HCT116 (cell line): ENCODE measurements around the gene SESN3. TPM values are rescaled to one million over a fixed set of nuclear protein-coding genes. Genes with fewer than 3 reads are reported as not detected.

Experiments used
- ATAC-seq: fragments of 200-7000 bp; cut with Tn5 transposase; 2 replicates; pipeline ENCODE4 v1.9.1; 2020; ENCODE audit warnings: mild to moderate bottlenecking, moderate library complexity
- BruUV-seq: library from RNA; stranded (reverse); fragments of 400-500 nt; replicated peaks from 2 replicates; lab custom pipeline; 2021; lab: Mats Ljungman, UMichigan
- CTCF ChIA-PET: fragments of 300-600 bp; sonication (Branson Sonifier 250); formaldehyde crosslinking; loops from one replicate; lab custom pipeline; 2021; ENCODE audit warnings: antibody characterized with exemption; lab: Charles Lee
- POLR2A ChIA-PET: fragments of 300-600, 350-600 bp; sonication (Branson Sonifier 250); formaldehyde crosslinking; loops from one replicate; lab custom pipeline; 2021; ENCODE audit warnings: antibody characterized with exemption; lab: Charles Lee
- RAD21 ChIA-PET, 2 experiments: fragments of 300-600 bp; sonication (Branson Sonifier 250); formaldehyde crosslinking; loops; one replicate each; lab custom pipeline; 2023; ENCODE audit warnings: low total read pairs in 2 of 2; ENCODE audit not compliant: uncharacterized antibody in 2 of 2, unreplicated experiment in 2 of 2, low non-redundant PET in 1 of 2; lab: Charles Lee
- DNase-seq: peaks from one replicate; pipeline ENCODE4 v3.0.0-alpha.2; 2010; ENCODE audit warnings: low read depth, low spot score
- H2AFZ ChIP-seq: fragments of 200-600 bp; shearing (Covaris generic), sonication (generic); 2 replicates; pipeline ENCODE4 v1.6.1; 2017; ENCODE audit warnings: low read depth, mixed run types, mixed read lengths, antibody characterized with exemption, low read length; ENCODE audit not compliant: poor library complexity, severe bottlenecking
- H3K27ac ChIP-seq: 2 replicates; pipeline ENCODE4 v1.5.1; 2012; ENCODE audit warnings: low read depth, low read length
- H3K27me3 ChIP-seq: fragments of 200-600 bp; sonication (generic); 2 replicates; pipeline ENCODE4 v1.6.1; 2016; ENCODE audit warnings: mixed run types, low read length, mixed read lengths; ENCODE audit not compliant: insufficient read depth
- H3K36me3 ChIP-seq, 2 experiments: fragments of 200-500 bp in 1 of 2; fragments of 200-600 bp in 1 of 2; sonication (Bioruptor generic) in 1 of 2; sonication (generic) in 1 of 2; 2 replicates each; pipeline versions ENCODE4 v1.5.1 to v1.6.1; 2014 to 2016; ENCODE audit warnings: low read length in 2 of 2, inconsistent platforms in 1 of 2, mixed read lengths in 1 of 2, mixed run types in 1 of 2; ENCODE audit not compliant: insufficient read depth in 2 of 2, control insufficient read depth in 1 of 2
- H3K4me1 ChIP-seq, 2 experiments: fragments of 200-600 bp in 1 of 2; sonication (generic) in 1 of 2; 2 replicates each; pipeline versions ENCODE4 v1.5.1 to v1.6.1; 2012 to 2017; ENCODE audit warnings: low read length in 2 of 2, inconsistent platforms in 1 of 2, mild to moderate bottlenecking in 1 of 2, mixed read lengths in 1 of 2, mixed run types in 1 of 2, moderate library complexity in 1 of 2; ENCODE audit not compliant: insufficient read depth in 2 of 2, control insufficient read depth in 1 of 2
- H3K4me2 ChIP-seq: fragments of 200-600 bp; sonication (generic); 2 replicates; pipeline ENCODE4 v1.6.1; 2017; ENCODE audit warnings: mixed run types, low read length, mixed read lengths
- H3K4me3 ChIP-seq, 2 experiments: fragments of 200-600 bp in 1 of 2; sonication (generic) in 1 of 2; replicated peaks in 1 of 2; 2 replicates each; pipeline ENCODE4 v1.5.1; 2011 to 2016; ENCODE audit warnings: low read length in 2 of 2, control low read depth in 1 of 2, low read depth in 1 of 2, mild to moderate bottlenecking in 1 of 2, mixed read lengths in 1 of 2, mixed run types in 1 of 2
- H3K79me2 ChIP-seq: fragments of 200-600 bp; sonication (generic); 2 replicates; pipeline ENCODE4 v1.6.1; 2017; ENCODE audit warnings: mild to moderate bottlenecking, mixed run types, low read length, moderate library complexity, mixed read lengths; ENCODE audit not compliant: insufficient read depth
- H3K9ac ChIP-seq: fragments of 200-600 bp; sonication (generic); 2 replicates; pipeline ENCODE4 v1.6.1; 2016; ENCODE audit warnings: low read length, mixed read lengths
- H3K9me2 ChIP-seq: fragments of 200-600 bp; sonication (generic), shearing (Covaris generic); 2 replicates; pipeline ENCODE4 v1.6.1; 2017; ENCODE audit warnings: mixed run types, mild to moderate bottlenecking, moderate library complexity; ENCODE audit not compliant: insufficient read depth
- H3K9me3 ChIP-seq, 2 experiments: fragments of 200-500 bp in 1 of 2; fragments of 200-600 bp in 1 of 2; sonication (Bioruptor generic) in 1 of 2; sonication (generic) in 1 of 2; 2 replicates each; pipeline ENCODE4 v1.6.1; 2014 to 2017; ENCODE audit warnings: low read length in 2 of 2, mixed read lengths in 2 of 2, inconsistent platforms in 1 of 2, low read depth in 1 of 2, mild to moderate bottlenecking in 1 of 2, mixed run types in 1 of 2, moderate library complexity in 1 of 2; ENCODE audit not compliant: control insufficient read depth in 1 of 2, insufficient read depth in 1 of 2
- H4K20me1 ChIP-seq: fragments of 200-600 bp; sonication (generic), shearing (Covaris generic); 2 replicates; pipeline ENCODE4 v1.6.1; 2017; ENCODE audit warnings: mixed run types, mild to moderate bottlenecking, moderate library complexity; ENCODE audit not compliant: insufficient read depth
- ATF3 ChIP-seq: IDR thresholded peaks from 2 replicates; pipeline ENCODE4 v1.6.1; 2012
- CEBPB ChIP-seq: IDR thresholded peaks from 2 replicates; pipeline ENCODE4 v1.6.1; 2012; ENCODE audit warnings: low read depth
- ELF1 ChIP-seq: IDR thresholded peaks from 2 replicates; pipeline ENCODE4 v1.6.1; 2012; ENCODE audit warnings: low read depth, borderline replicate concordance
- EZH2 ChIP-seq: fragments of 200-600 bp; sonication (generic); IDR thresholded peaks from 2 replicates; pipeline ENCODE4 v1.6.1; 2017; ENCODE audit warnings: antibody characterized with exemption, mixed run types
- EZH2phosphoT487 ChIP-seq: fragments of 200-600 bp; IDR thresholded peaks from 2 replicates; pipeline ENCODE4 v1.6.1; 2018; ENCODE audit warnings: antibody characterized with exemption, borderline replicate concordance
- POLR2AphosphoS5 ChIP-seq: IDR thresholded peaks from 2 replicates; pipeline ENCODE4 v1.6.1; 2011; ENCODE audit warnings: mild to moderate bottlenecking, low read depth, low read length, moderate library complexity
- SIN3A ChIP-seq: IDR thresholded peaks from 2 replicates; pipeline ENCODE4 v1.6.1; 2012; ENCODE audit warnings: low read depth
- SRF ChIP-seq: IDR thresholded peaks from 2 replicates; pipeline ENCODE4 v1.6.1; 2012; ENCODE audit warnings: low read depth
- YY1 ChIP-seq: IDR thresholded peaks from 2 replicates; pipeline ENCODE4 v1.6.1; 2011; ENCODE audit warnings: low read length, low read depth, moderate library complexity, mild to moderate bottlenecking; ENCODE audit not compliant: insufficient replicate concordance; ENCODE audit errors: extremely low read depth
- ZNF274 ChIP-seq: fragments of 200-500 bp; sonication (Bioruptor generic); IDR thresholded peaks from 2 replicates; pipeline ENCODE4 v1.6.1; 2014; ENCODE audit warnings: mild to moderate bottlenecking, low read depth, low read length, inconsistent platforms
- intact Hi-C: fragments of 100-400 bp; cut with micrococcal nuclease; formaldehyde crosslinking; loops from 2 replicates; pipeline ENCODE4 v1.10.0; 2022
- total RNA-seq: library from RNA; stranded (reverse); gene quantifications from one replicate; pipeline ENCODE4 v1.2.1, GENCODE V29; 2021; ENCODE audit not compliant: unreplicated experiment
- TF ChIP-seq, protein P1 (sequence below): IDR thresholded peaks from 2 replicates; pipeline ENCODE4 v1.6.1; 2012
- TF ChIP-seq, protein P2 (sequence below), 3 experiments: fragments of 200-600 bp in 1 of 3; sonication (generic) in 1 of 3; IDR thresholded peaks in 2 of 3; conservative IDR thresholded peaks in 1 of 3; 2 replicates each; pipeline ENCODE4 v1.5.1; 2012 to 2017; ENCODE audit warnings: low read depth in 2 of 3, low read length in 2 of 3, antibody characterized with exemption in 1 of 3, borderline replicate concordance in 1 of 3, control low read depth in 1 of 3, mild to moderate bottlenecking in 1 of 3, mixed read lengths in 1 of 3, mixed run types in 1 of 3, moderate library complexity in 1 of 3; ENCODE audit not compliant: insufficient read depth in 1 of 3

The SESN3 gene
- total RNA-seq, 1 experiment from 2014 or later, result 4.2 TPM

GRCh38 chr11:95182397-95182796 lies 48.6 kb downstream of the SESN3 start:
- TF ChIP-seq CEBPB, result no peak
- no peak for TF ChIP-seq SRF
- TF ChIP-seq, protein P1, sequence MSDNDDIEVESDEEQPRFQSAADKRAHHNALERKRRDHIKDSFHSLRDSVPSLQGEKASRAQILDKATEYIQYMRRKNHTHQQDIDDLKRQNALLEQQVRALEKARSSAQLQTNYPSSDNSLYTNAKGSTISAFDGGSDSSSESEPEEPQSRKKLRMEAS, result no peak
- TF ChIP-seq ELF1, result no peak
- TF ChIP-seq POLR2AphosphoS5, result no peak
- TF ChIP-seq EZH2, result no peak
- no peak for TF ChIP-seq YY1
- ChIA-PET POLR2A (no interaction called here), CTCF (no interaction called here), RAD21 (no interaction called here)
- Histone ChIP-seq H3K9ac (no peak overlapping the region), H2AFZ (no peak overlapping the region), H3K79me2 (no peaks in the 10 kb centered on the region), H3K4me1 (no peaks in the 10 kb centered on the region), H4K20me1 (no peaks in the 10 kb centered on the region), H3K36me3 (no peaks in the 10 kb centered on the region), H3K4me3 (no peak overlapping the region), H3K27me3 (no peaks in the 10 kb centered on the region), H3K4me2 (no peak overlapping the region), H3K9me3 (no peaks in the 10 kb centered on the region), H3K27ac (no peak overlapping the region), H3K9me2 (no peaks in the 10 kb centered on the region)
- BruUV-seq, result no TSS peak
- no peak for ATAC-seq
- DNase-seq, result no peak
- intact Hi-C loops, result no loop called here

DNA sequence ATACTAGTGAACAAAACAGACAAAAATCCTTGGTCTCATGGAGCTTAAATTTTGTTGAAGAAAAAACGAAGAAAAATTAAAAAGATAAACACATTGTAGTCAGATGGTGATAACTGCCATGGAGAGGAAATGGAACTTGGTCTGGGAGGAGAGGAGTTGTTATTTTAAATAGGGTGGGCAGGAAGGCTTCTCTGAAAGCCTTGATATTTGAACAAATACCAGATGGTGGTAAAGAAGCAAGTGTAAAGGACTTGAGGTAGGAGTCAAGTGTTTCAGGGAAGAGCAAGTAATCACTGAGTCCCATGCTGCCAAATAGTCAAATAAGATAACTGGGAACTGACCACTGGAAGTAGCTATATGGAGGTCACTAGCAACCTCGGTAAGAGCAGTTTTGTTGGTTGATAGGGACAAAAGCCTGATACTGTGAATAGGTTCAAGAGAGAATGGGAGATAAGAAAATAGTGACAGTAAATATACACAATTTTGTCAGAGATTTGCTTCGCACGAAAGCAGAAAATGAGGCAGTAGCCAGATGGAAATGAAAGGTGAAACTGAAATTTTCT lies 55.1 kb downstream of the SESN3 start:
- H3K36me3 ChIP-seq, result no peaks in the 10 kb centered on the region; a peak in 1 of 4 replicates
- ChIA-PET CTCF (no interaction called here), RAD21 (no interaction called here), POLR2A (no interaction called here)
- no peaks in the 10 kb centered on the region for H3K9me2 ChIP-seq
- no peak for ATAC-seq
- no peaks in the 10 kb centered on the region for H3K9me3 ChIP-seq
- H3K4me3 ChIP-seq, result no peak overlapping the region
- no peak overlapping the region for H3K9ac ChIP-seq
- no peak overlapping the region for H2AFZ ChIP-seq
- no peaks in the 10 kb centered on the region for H3K4me1 ChIP-seq
- no TSS peak for BruUV-seq
- no peak overlapping the region for H3K27ac ChIP-seq
- no peak for DNase-seq
- intact Hi-C loops, result no loop called here
- no peaks in the 10 kb centered on the region for H3K79me2 ChIP-seq
- no peak overlapping the region for H3K4me2 ChIP-seq
- no peaks in the 10 kb centered on the region for H4K20me1 ChIP-seq
- H3K27me3 ChIP-seq, result no peaks in the 10 kb centered on the region
- TF ChIP-seq ZNF274, result no peak
- TF ChIP-seq, protein P2, sequence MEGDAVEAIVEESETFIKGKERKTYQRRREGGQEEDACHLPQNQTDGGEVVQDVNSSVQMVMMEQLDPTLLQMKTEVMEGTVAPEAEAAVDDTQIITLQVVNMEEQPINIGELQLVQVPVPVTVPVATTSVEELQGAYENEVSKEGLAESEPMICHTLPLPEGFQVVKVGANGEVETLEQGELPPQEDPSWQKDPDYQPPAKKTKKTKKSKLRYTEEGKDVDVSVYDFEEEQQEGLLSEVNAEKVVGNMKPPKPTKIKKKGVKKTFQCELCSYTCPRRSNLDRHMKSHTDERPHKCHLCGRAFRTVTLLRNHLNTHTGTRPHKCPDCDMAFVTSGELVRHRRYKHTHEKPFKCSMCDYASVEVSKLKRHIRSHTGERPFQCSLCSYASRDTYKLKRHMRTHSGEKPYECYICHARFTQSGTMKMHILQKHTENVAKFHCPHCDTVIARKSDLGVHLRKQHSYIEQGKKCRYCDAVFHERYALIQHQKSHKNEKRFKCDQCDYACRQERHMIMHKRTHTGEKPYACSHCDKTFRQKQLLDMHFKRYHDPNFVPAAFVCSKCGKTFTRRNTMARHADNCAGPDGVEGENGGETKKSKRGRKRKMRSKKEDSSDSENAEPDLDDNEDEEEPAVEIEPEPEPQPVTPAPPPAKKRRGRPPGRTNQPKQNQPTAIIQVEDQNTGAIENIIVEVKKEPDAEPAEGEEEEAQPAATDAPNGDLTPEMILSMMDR (IDR thresholded peaks at IDR 0.05 in 2 of 3, conservative IDR thresholded peaks at IDR 0.05 in 1 of 3; ENCODE audit: borderline replicate concordance in 1 of 3, insufficient read depth in 1 of 3, low read depth in 2 of 3, low read length in 2 of 3), result no peak
- no peak for TF ChIP-seq ATF3
- TF ChIP-seq SRF, result no peak
- no peak for TF ChIP-seq SIN3A
- TF ChIP-seq ELF1, result no peak
- no peak for TF ChIP-seq EZH2
- TF ChIP-seq EZH2phosphoT487, result no peak
